H1 (cell line): ENCODE results near the gene FARS2. TPM values are rescaled to one million over a fixed set of nuclear protein-coding genes. Genes with fewer than 3 reads are reported as not detected.

Experiments used
- ASH2L ChIP-seq: fragments of 200-600, 300-600 bp; sonication (generic); IDR thresholded peaks from one replicate; pipeline ENCODE4 v1.7.1; 2017; ENCODE audit warnings: low read length
- MAFK ChIP-seq: IDR thresholded peaks from 2 replicates; pipeline ENCODE4 v1.6.1; 2012; ENCODE audit warnings: low read depth, mild to moderate bottlenecking, improper control_type of control experiment, low read length
- RBBP5 ChIP-seq: IDR thresholded peaks from 2 replicates; pipeline ENCODE4 v1.7.1; 2012; ENCODE audit warnings: low read depth, mild to moderate bottlenecking, inconsistent platforms, low read length, moderate library complexity, borderline replicate concordance
- SIX5 ChIP-seq: IDR thresholded peaks from 2 replicates; pipeline ENCODE4 v1.6.1; 2011; ENCODE audit warnings: mild to moderate bottlenecking, low read depth, low read length
- SUZ12 ChIP-seq: fragments of 200-600 bp; sonication (generic); IDR thresholded peaks from 2 replicates; pipeline ENCODE4 v1.6.1; 2012; ENCODE audit warnings: mild to moderate bottlenecking, inconsistent platforms, low read length, moderate library complexity, mixed read lengths
- polyA plus RNA-seq, 7 experiments: library from polyadenylated mRNA; depleted of rRNA in 3 of 7; stranded (reverse) in 5 of 7; unstranded in 2 of 7; fragments of >200 nt in 5 of 7; fragments of 200-250 nt in 2 of 7; gene quantifications; 1 replicate in 5 of 7; 2 replicates in 1 of 7; 4 replicates in 1 of 7; pipeline versions ENCODE4 v1.2.1 to v1.2.3, GENCODE V29; 2011 to 2013; ENCODE audit warnings: missing spikeins in 2 of 7, mixed read lengths in 2 of 7
- total RNA-seq: library from RNA; stranded (reverse); fragmentation: NEBNext Ultra II Directional; extraction: Animal tissue kit (Norgen Biotek cat#: 25700); gene quantifications from 2 replicates; pipeline ENCODE4 v1.2.1, GENCODE V29; 2021

Gene FARS2
- total and polyA plus RNA-seq, 2 of the 8 experiments (the other 6 are each of a cell fraction or from before 2014, with no cell fraction given) = 11.7 to 14.4 TPM

DNA sequence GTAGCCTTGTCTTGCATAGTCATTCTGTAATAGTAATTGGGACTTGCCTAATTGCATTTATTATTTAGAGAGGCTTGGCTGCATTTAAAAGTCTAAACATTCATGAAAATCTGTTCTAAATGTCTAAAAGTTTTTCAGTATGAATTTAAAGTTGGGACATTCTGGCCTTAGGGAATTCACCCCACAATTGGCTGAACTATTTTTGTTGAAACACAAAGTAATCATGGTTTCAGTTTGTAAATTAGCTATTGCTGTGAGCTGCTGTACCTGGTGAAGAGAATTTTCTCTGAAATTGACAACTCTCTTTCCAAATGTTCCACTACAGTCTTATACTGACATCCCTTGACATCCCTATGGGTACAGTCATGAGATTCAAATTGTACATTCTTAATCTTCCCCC lies 253.0 kb downstream of the FARS2 start (continued):
- no peak for TF ChIP-seq MAFK
- no peak for TF ChIP-seq RBBP5
- TF ChIP-seq SIX5 = no peak
- TF ChIP-seq ASH2L = no peak
- TF ChIP-seq SUZ12 = no peak
